ENCODE results near the gene SURF2. TPM values are rescaled to one million over a fixed set of nuclear protein-coding genes. Genes with fewer than 3 reads are reported as not detected.
A peak's percentile ranks its signal among the peaks of the same experiment; 100 is the strongest.

The SURF2 gene
- total and polyA plus RNA-seq, 9 of the 15 experiments (the other 6 are each of a cell fraction or from before 2014, with no cell fraction given): 5.5 to 82.5 (median 21.3) TPM

GRCh38 chr9:133360400-133361393 is 4.3 kb downstream of the SURF2 start (continued):
- TF ChIP-seq KAT7 (CRISPR knock-in tag; IDR thresholded peaks at IDR 0.05; ENCODE audit: borderline replicate concordance): no peak
- peak; percentile 61 for TF ChIP-seq POLR2A (conservative IDR thresholded peaks at IDR 0.05)
- TF ChIP-seq TAF1 (IDR thresholded peaks at IDR 0.05; ENCODE audit: control insufficient read depth, extremely low read depth, insufficient read depth, low read length, severe bottlenecking): no peak
- no peak for TF ChIP-seq ZNF174 (CRISPR knock-in tag; IDR thresholded peaks at IDR 0.05)
- no peak for TF ChIP-seq NBN (IDR thresholded peaks at IDR 0.05; ENCODE audit: low read depth)
- no peak for TF ChIP-seq ZNF24 (IDR thresholded peaks at IDR 0.05)
- no peak for TF ChIP-seq HMG20A (CRISPR knock-in tag; conservative IDR thresholded peaks at IDR 0.05)
- no peak for TF ChIP-seq ELF1 (tag; IDR thresholded peaks at IDR 0.05)
- TF ChIP-seq SUPT5H (IDR thresholded peaks at IDR 0.05): peak; percentile 61
- no peak for TF ChIP-seq ZNF354B (CRISPR knock-in tag; IDR thresholded peaks at IDR 0.05)
- no peak for TF ChIP-seq YY1 (IDR thresholded peaks at IDR 0.05; ENCODE audit: borderline replicate concordance in 1 of 3, control insufficient read depth in 1 of 3, extremely low read depth in 1 of 3, insufficient read depth in 3 of 3, insufficient read length in 1 of 3, insufficient replicate concordance in 2 of 3, low read depth in 1 of 3, low read length in 2 of 3)
- no peak for TF ChIP-seq KAT2B (IDR thresholded peaks at IDR 0.05; ENCODE audit: low read depth, low read length)
- no peak for TF ChIP-seq SMARCC2 (IDR thresholded peaks at IDR 0.05; ENCODE audit: low read depth)
- TF ChIP-seq TCFL5 (CRISPR knock-in tag; conservative IDR thresholded peaks at IDR 0.05): no peak
- no peak for TF ChIP-seq ZNF224 (CRISPR knock-in tag; IDR thresholded peaks at IDR 0.05)
- TF ChIP-seq ZNF79 (CRISPR knock-in tag; IDR thresholded peaks at IDR 0.05; ENCODE audit: low read depth): no peak
- TF ChIP-seq RBM14 (IDR thresholded peaks at IDR 0.05; ENCODE audit: borderline replicate concordance, insufficient read depth, low read depth, low read length): no peak
- TF ChIP-seq ZBTB34 (CRISPR knock-in tag; IDR thresholded peaks at IDR 0.05): no peak
- TF ChIP-seq MXD1 (CRISPR knock-in tag; IDR thresholded peaks at IDR 0.05; ENCODE audit: borderline replicate concordance, poor library complexity, severe bottlenecking): no peak
- no peak for TF ChIP-seq ZBTB9 (CRISPR knock-in tag; IDR thresholded peaks at IDR 0.05)
- TF ChIP-seq POLR2B (IDR thresholded peaks at IDR 0.05; ENCODE audit: low read depth, partially characterized antibody): peak; percentile 30
- no peak for TF ChIP-seq ZNF512 (tag; IDR thresholded peaks at IDR 0.05)
- TF ChIP-seq TCF3 (CRISPR knock-in tag; IDR thresholded peaks at IDR 0.05): no peak
- TF ChIP-seq EGR1 (conservative IDR thresholded peaks at IDR 0.05): peak; percentile 30; the same call in 1 of the 2 replicates
